ENCODE data around the gene TACR1.

TACR1 gene

DNA sequence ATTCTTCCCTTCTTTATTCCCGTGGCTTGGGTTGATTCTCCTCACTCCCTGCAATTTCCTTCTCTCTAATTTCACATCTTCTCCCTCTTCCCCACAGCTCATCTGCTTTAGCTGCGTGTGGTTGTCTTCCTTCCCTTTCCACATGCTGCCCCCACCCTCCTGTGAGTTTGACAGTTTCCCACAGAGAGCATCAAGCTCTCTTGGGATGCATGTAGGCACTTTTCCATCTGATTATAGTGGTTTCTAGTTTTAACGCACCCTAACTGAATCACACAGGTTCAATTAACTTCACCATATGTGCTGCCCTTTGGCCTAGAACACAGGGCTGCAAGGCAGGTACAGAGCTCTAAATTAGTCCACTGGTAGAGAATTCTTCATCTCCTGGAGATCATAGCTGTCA is 110.5 kb downstream of the TACR1 start:
- no peak overlapping the region for H3K27ac Mint-ChIP-seq
- no peak for TF ChIP-seq CTCF (IDR thresholded peaks at IDR 0.05)
- no peaks in the 10 kb centered on the region for H3K9me3 Mint-ChIP-seq
- no peak overlapping the region for H3K4me3 Mint-ChIP-seq
- no peaks in the 10 kb centered on the region for H3K36me3 Mint-ChIP-seq (ENCODE audit: low read depth)
- H3K4me1 Mint-ChIP-seq, result no peaks in the 10 kb centered on the region
- peaks cover 26% of the 10 kb centered on the region for H3K27me3 Mint-ChIP-seq (ENCODE audit: low read depth, poor library complexity)
- DNase-seq, result no peak

GRCh38 chr2:75087736-75088135 is 111.6 kb downstream of the TACR1 start:
- no peak overlapping the region for H3K27ac Mint-ChIP-seq
- TF ChIP-seq CTCF (IDR thresholded peaks at IDR 0.05), result no peak
- H3K4me1 Mint-ChIP-seq, result no peaks in the 10 kb centered on the region

GRCh38 chr2:75079575-75079974 is 119.7 kb downstream of the TACR1 start:
- Mint-ChIP-seq H3K4me3 (no peak overlapping the region), H3K27ac (no peak overlapping the region), H3K9me3 (peaks cover 5% of the 10 kb centered on the region), H3K4me1 (peaks cover 21% of the 10 kb centered on the region), H3K36me3 (ENCODE audit: low read depth) (no peaks in the 10 kb centered on the region), H3K27me3 (ENCODE audit: low read depth, poor library complexity) (peaks cover 9% of the 10 kb centered on the region)
- no peak for TF ChIP-seq CTCF (IDR thresholded peaks at IDR 0.05)
- DNase-seq, result no peak

More at GRCh38 chr2:75087736-75088135, 111.6 kb downstream of the TACR1 start:
- no peaks in the 10 kb centered on the region for H3K36me3 Mint-ChIP-seq (ENCODE audit: low read depth)
- H3K4me3 Mint-ChIP-seq, result no peak overlapping the region
- DNase-seq, result no peak
- H3K27me3 Mint-ChIP-seq (ENCODE audit: low read depth, poor library complexity), result peaks cover 26% of the 10 kb centered on the region
- no peaks in the 10 kb centered on the region for H3K9me3 Mint-ChIP-seq

DNA sequence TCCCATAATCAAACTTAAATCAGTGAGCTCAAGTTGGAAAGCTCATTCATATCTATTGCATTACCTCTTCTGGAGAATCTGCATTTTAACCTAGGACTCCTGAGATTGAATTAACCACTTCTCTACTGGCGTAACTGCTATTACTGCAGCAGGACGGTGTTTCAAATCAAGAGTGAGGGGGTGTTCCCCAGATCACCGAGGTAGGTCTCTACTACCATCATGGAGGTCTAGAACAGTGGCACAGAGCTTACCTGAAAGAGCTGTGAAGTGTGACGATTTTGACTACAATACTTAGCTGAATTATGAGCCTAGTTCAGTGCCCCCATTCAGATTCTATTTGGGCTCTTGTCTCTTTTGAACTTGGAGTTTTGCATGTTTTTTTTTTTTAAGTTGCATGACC is 121.4 kb downstream of the TACR1 start:
- Mint-ChIP-seq H3K27ac (no peak overlapping the region), H3K36me3 (ENCODE audit: low read depth) (no peaks in the 10 kb centered on the region), H3K9me3 (peaks cover 5% of the 10 kb centered on the region)

DNA sequence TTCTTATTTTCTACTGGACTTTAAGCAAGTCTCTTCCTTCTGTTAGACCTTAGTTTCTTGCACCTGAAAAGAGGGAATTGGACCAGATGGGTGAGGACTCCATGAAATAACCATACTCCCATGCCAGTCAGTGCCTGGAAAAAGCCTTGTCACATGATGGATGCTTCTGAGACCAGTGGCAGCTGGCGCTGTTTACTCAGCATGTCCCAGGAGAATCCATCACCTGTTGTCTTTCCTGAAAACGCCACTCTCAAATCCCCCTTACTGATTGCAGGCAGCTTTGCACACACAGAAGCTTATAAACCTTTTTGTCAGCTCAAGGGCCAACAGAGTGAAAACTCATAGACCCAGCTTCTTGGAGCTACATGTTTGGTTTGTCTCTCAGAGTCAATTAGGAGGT is 123.2 kb downstream of the TACR1 start:
- H3K36me3 Mint-ChIP-seq (ENCODE audit: low read depth), result no peaks in the 10 kb centered on the region
- no peak for DNase-seq
- peaks cover 8% of the 10 kb centered on the region for H3K27me3 Mint-ChIP-seq (ENCODE audit: low read depth, poor library complexity)
- no peak overlapping the region for H3K4me3 Mint-ChIP-seq
- H3K27ac Mint-ChIP-seq, result no peak overlapping the region
- H3K9me3 Mint-ChIP-seq, result no peaks in the 10 kb centered on the region
- H3K4me1 Mint-ChIP-seq, result peaks cover 56% of the 10 kb centered on the region
- TF ChIP-seq CTCF (IDR thresholded peaks at IDR 0.05), result no peak

More for the DNA sequence above, 121.4 kb downstream of the TACR1 start:
- H3K27me3 Mint-ChIP-seq (ENCODE audit: low read depth, poor library complexity), result peaks cover 8% of the 10 kb centered on the region
- H3K4me3 Mint-ChIP-seq, result no peak overlapping the region
- TF ChIP-seq CTCF (IDR thresholded peaks at IDR 0.05), result no peak
- peaks cover 38% of the 10 kb centered on the region for H3K4me1 Mint-ChIP-seq
- DNase-seq, result no peak

- peaks cover 56% of the 10 kb centered on the region for H3K4me1 Mint-ChIP-seq
- no peaks in the 10 kb centered on the region for H3K36me3 Mint-ChIP-seq (ENCODE audit: low read depth)
- H3K27me3 Mint-ChIP-seq (ENCODE audit: low read depth, poor library complexity), result peaks cover 8% of the 10 kb centered on the region
- no peak for TF ChIP-seq CTCF (IDR thresholded peaks at IDR 0.05)
- DNase-seq, result no peak
- no peak overlapping the region for H3K27ac Mint-ChIP-seq
- H3K4me3 Mint-ChIP-seq, result no peak overlapping the region
- H3K9me3 Mint-ChIP-seq, result no peaks in the 10 kb centered on the region
Measured at GRCh38 chr2:75074708-75075107, 124.6 kb downstream of the TACR1 start.
